H9 (cell line): ENCODE data around the gene ATRN. TPM values are rescaled to one million over a fixed set of nuclear protein-coding genes. Genes with fewer than 3 reads are reported as not detected.

Experiments used
- DNase-seq: peaks from one replicate; pipeline ENCODE4 v3.0.0-alpha.2; 2017
- H2AFZ ChIP-seq: one replicate; pipeline ENCODE4 v1.6.1; 2013; ENCODE audit warnings: mild to moderate bottlenecking, low read length, control low read depth, moderate library complexity
- H2AK5ac ChIP-seq: 2 replicates; pipeline ENCODE4 v1.6.1; 2013; ENCODE audit warnings: low read length, control low read depth, mixed read lengths; ENCODE audit not compliant: insufficient read length
- H2BK120ac ChIP-seq: one replicate; pipeline ENCODE4 v1.6.1; 2013; ENCODE audit warnings: low read depth, mild to moderate bottlenecking, low read length, control low read depth, inconsistent platforms; ENCODE audit not compliant: poor library complexity, severe bottlenecking
- H2BK12ac ChIP-seq: 2 replicates; pipeline ENCODE4 v1.6.1; 2013; ENCODE audit warnings: low read length, control low read depth, mixed read lengths, low read depth; ENCODE audit not compliant: insufficient read length
- H2BK15ac ChIP-seq: 2 replicates; pipeline ENCODE4 v1.6.1; 2013; ENCODE audit warnings: low read depth, low read length, control low read depth
- H2BK20ac ChIP-seq: one replicate; pipeline ENCODE4 v1.6.1; 2013; ENCODE audit warnings: low read depth, mild to moderate bottlenecking, low read length, control low read depth, inconsistent platforms; ENCODE audit not compliant: poor library complexity, severe bottlenecking
- H2BK5ac ChIP-seq: 2 replicates; pipeline ENCODE4 v1.6.1; 2013; ENCODE audit warnings: low read length, control low read depth, mixed read lengths; ENCODE audit not compliant: insufficient read length
- H3K14ac ChIP-seq: 2 replicates; pipeline ENCODE4 v1.6.1; 2013; ENCODE audit warnings: low read length, control low read depth; ENCODE audit not compliant: insufficient read depth
- H3K18ac ChIP-seq: 2 replicates; pipeline ENCODE4 v1.6.1; 2013; ENCODE audit warnings: low read depth, mild to moderate bottlenecking, mixed read lengths, low read length, control low read depth; ENCODE audit not compliant: insufficient read length
- H3K23ac ChIP-seq: 2 replicates; pipeline ENCODE4 v1.6.1; 2013; ENCODE audit warnings: low read length, control low read depth, mixed read lengths, low read depth; ENCODE audit not compliant: insufficient read length
- H3K23me2 ChIP-seq: 2 replicates; pipeline ENCODE4 v1.6.1; 2013; ENCODE audit warnings: low read depth, mild to moderate bottlenecking, mixed read lengths, low read length, control low read depth; ENCODE audit not compliant: insufficient read length, poor library complexity, severe bottlenecking
- H3K27ac ChIP-seq: 2 replicates; pipeline ENCODE4 v1.5.1; 2013; ENCODE audit warnings: low read length, control low read depth, mixed read lengths, low read depth; ENCODE audit not compliant: insufficient read length
- H3K27me3 ChIP-seq: 2 replicates; pipeline ENCODE4 v1.6.1; 2013; ENCODE audit warnings: low read length, control low read depth, inconsistent platforms; ENCODE audit not compliant: insufficient read depth
- H3K4ac ChIP-seq: 2 replicates; pipeline ENCODE4 v1.6.1; 2013; ENCODE audit warnings: low read depth, mild to moderate bottlenecking, control low read depth, inconsistent platforms, low read length, moderate library complexity
- H3K4me1 ChIP-seq: 2 replicates; pipeline ENCODE4 v1.6.1; 2013; ENCODE audit warnings: low read length, control low read depth, inconsistent platforms; ENCODE audit not compliant: insufficient read depth
- H3K4me2 ChIP-seq: 2 replicates; pipeline ENCODE4 v1.6.1; 2013; ENCODE audit warnings: low read length, control low read depth, mixed read lengths; ENCODE audit not compliant: insufficient read length, insufficient read depth
- H3K56ac ChIP-seq: 2 replicates; pipeline ENCODE4 v1.6.1; 2013; ENCODE audit warnings: low read depth, mild to moderate bottlenecking, mixed read lengths, low read length, control low read depth; ENCODE audit not compliant: insufficient read length
- H3K79me1 ChIP-seq: 2 replicates; pipeline ENCODE4 v1.6.1; 2013; ENCODE audit warnings: low read depth, mild to moderate bottlenecking, moderate library complexity, low read length, control low read depth, inconsistent platforms; ENCODE audit not compliant: insufficient read depth, poor library complexity, severe bottlenecking
- H3K79me2 ChIP-seq: 2 replicates; pipeline ENCODE4 v1.6.1; 2013; ENCODE audit warnings: low read length, control low read depth, inconsistent platforms; ENCODE audit not compliant: insufficient read depth
- H3K9ac ChIP-seq: 2 replicates; pipeline ENCODE4 v1.6.1; 2013; ENCODE audit warnings: low read length, control low read depth, mixed read lengths; ENCODE audit not compliant: insufficient read length; ENCODE audit errors: extremely low read depth
- H3K9me3 ChIP-seq: one replicate; pipeline ENCODE4 v1.6.1; 2013; ENCODE audit warnings: low read depth, low read length, inconsistent platforms; ENCODE audit not compliant: control insufficient read depth
- H3T11ph ChIP-seq: one replicate; pipeline ENCODE4 v1.6.1; 2013; ENCODE audit warnings: mild to moderate bottlenecking, low read length, control low read depth, inconsistent platforms
- H4K20me1 ChIP-seq: one replicate; pipeline ENCODE4 v1.6.1; 2013; ENCODE audit not compliant: control insufficient read depth, insufficient read length, insufficient read depth
- H4K5ac ChIP-seq: 2 replicates; pipeline ENCODE4 v1.6.1; 2013; ENCODE audit warnings: low read depth, mild to moderate bottlenecking, mixed read lengths, low read length, control low read depth; ENCODE audit not compliant: insufficient read length
- H4K8ac ChIP-seq: replicated peaks from 2 replicates; pipeline ENCODE4 v1.6.1; 2013; ENCODE audit warnings: low read length, control low read depth, mixed read lengths, low read depth; ENCODE audit not compliant: insufficient read length
- H4K91ac ChIP-seq: 2 replicates; pipeline ENCODE4 v1.6.1; 2013; ENCODE audit warnings: low read depth, mild to moderate bottlenecking, moderate library complexity, mixed read lengths, low read length, control low read depth; ENCODE audit not compliant: insufficient read length
- H3K27ac Mint-ChIP-seq, 3 experiments: 2 replicates in 2 of 3; 3 replicates in 1 of 3; pipeline ENCODE4 v1.8.0; 2020 to 2021; ENCODE audit warnings: mixed read lengths in 3 of 3, mild to moderate bottlenecking in 1 of 3, moderate library complexity in 1 of 3
- H3K27me3 Mint-ChIP-seq: 2 replicates; pipeline ENCODE4 v1.8.0; 2021; ENCODE audit warnings: low read depth, mild to moderate bottlenecking, moderate library complexity, mixed read lengths
- H3K36me3 Mint-ChIP-seq, 3 experiments: 2 replicates in 2 of 3; 3 replicates in 1 of 3; pipeline ENCODE4 v1.8.0; 2020 to 2021; ENCODE audit warnings: low read depth in 3 of 3, mixed read lengths in 3 of 3; ENCODE audit not compliant: insufficient read depth in 1 of 3
- H3K4me1 Mint-ChIP-seq, 2 experiments: 2 replicates each; pipeline ENCODE4 v1.8.0; 2020; ENCODE audit warnings: mixed read lengths in 2 of 2
- H3K4me3 Mint-ChIP-seq, 2 experiments: 2 replicates in 1 of 2; 3 replicates in 1 of 2; pipeline ENCODE4 v1.8.0; 2020 to 2021; ENCODE audit warnings: mild to moderate bottlenecking in 2 of 2, mixed read lengths in 2 of 2, moderate library complexity in 1 of 2
- H3K9me3 Mint-ChIP-seq, 2 experiments: 2 replicates in 1 of 2; 3 replicates in 1 of 2; pipeline ENCODE4 v1.8.0; 2020; ENCODE audit warnings: mild to moderate bottlenecking in 2 of 2, mixed read lengths in 2 of 2, moderate library complexity in 1 of 2
- CTCF ChIP-seq: fragments of 200-600 bp; sonication (generic); conservative IDR thresholded peaks from 3 replicates; pipeline ENCODE4 v1.8.0; 2021; ENCODE audit warnings: antibody characterized with exemption, mild to moderate bottlenecking
- WGBS: extraction: QIAGEN DNeasy Blood & Tissue Kit; methylation state at CpG from one replicate; pipeline ENCODE4 v1.1.7; 2013; ENCODE audit warnings: missing lambda C conversion rate, low lambda C conversion rate, mixed read lengths; ENCODE audit not compliant: insufficient read length; ENCODE audit errors: extremely low coverage; 5-methylcytosine and 5-hydroxymethylcytosine counted together
- total RNA-seq: library from RNA; stranded (reverse); gene quantifications from 2 replicates; pipeline ENCODE4 v1.2.1, GENCODE V29; 2021

ATRN gene
- total RNA-seq, 1 experiment from 2014 or later, result 23.1 TPM

GRCh38 chr20:3545401-3545925, 74.6 kb downstream of the ATRN start:
- Histone ChIP-seq H3K79me2 (no peaks in the 10 kb centered on the region), H2AK5ac (no peak overlapping the region), H3K4ac (no peak overlapping the region), H3K18ac (no peak overlapping the region), H3K23me2 (no peaks in the 10 kb centered on the region), H3K9me3 (no peaks in the 10 kb centered on the region), H3K9ac (no peak overlapping the region), H3T11ph (no peak overlapping the region), H3K27me3 (no peaks in the 10 kb centered on the region), H2BK15ac (no peak overlapping the region), H2BK5ac (no peak overlapping the region), H2BK20ac (no peak overlapping the region), H3K79me1 (no peaks in the 10 kb centered on the region), H4K20me1 (no peaks in the 10 kb centered on the region), H2BK120ac (no peak overlapping the region), H4K8ac (no peak overlapping the region), H3K4me1 (no peaks in the 10 kb centered on the region), H4K91ac (no peak overlapping the region), H2BK12ac (no peak overlapping the region), H3K56ac (no peak overlapping the region), H3K4me2 (no peak overlapping the region), H3K14ac (no peak overlapping the region), H4K5ac (no peak overlapping the region), H2AFZ (no peak overlapping the region), H3K27ac (no peak overlapping the region), H3K23ac (no peak overlapping the region)
- no peak for DNase-seq
- TF ChIP-seq CTCF, result no peak
- H3K4me1 Mint-ChIP-seq, result no peaks in the 10 kb centered on the region
- peak overlapping the region in 1 of 3 experiments; percentile 25; a peak in 1 of 7 replicates for H3K27ac Mint-ChIP-seq
- no peaks in the 10 kb centered on the region for H3K9me3 Mint-ChIP-seq
- H3K36me3 Mint-ChIP-seq, result peaks cover 0 to 6% (median 0%) of the 10 kb centered on the region in 3 experiments; a peak in 1 of 7 replicates
- H3K27me3 Mint-ChIP-seq, result no peaks in the 10 kb centered on the region
- WGBS, result no CpG with 5 or more reads among the region's 1 CpG
- H3K4me3 Mint-ChIP-seq, result no peak overlapping the region
